K562 (cell line): ENCODE results near the gene KAT2B. TPM values are rescaled to one million over a fixed set of nuclear protein-coding genes. Genes with fewer than 3 reads are reported as not detected.

Source experiments
- ATAC-seq: fragments of 200-7000 bp; cut with Tn5 transposase; 3 replicates; pipeline ENCODE4 v1.9.1; 2020; ENCODE audit warnings: moderate library complexity
- Bru-seq: library from RNA; stranded (reverse); fragments of 400-500 nt; gene quantifications from one replicate; lab custom pipeline; 2021; lab: Mats Ljungman, UMichigan
- BruChase-seq, 2 experiments: library from RNA; stranded (reverse); fragments of 400-500 nt; gene quantifications; one replicate each; lab custom pipeline; 2021; lab: Mats Ljungman, UMichigan
- BruUV-seq: library from RNA; stranded (reverse); fragments of 400-500 nt; replicated peaks from 2 replicates; lab custom pipeline; 2021; lab: Mats Ljungman, UMichigan
- CTCF ChIA-PET: fragments of 300-600 bp; formaldehyde crosslinking; extraction: SDS; loops from one replicate; lab custom pipeline; 2021; ENCODE audit warnings: low intra/inter-chr PET ratio; lab: Yijun Ruan, JAX
- POLR2A ChIA-PET: fragments of 300-600, 350-650 bp; sonication (Branson Sonifier 250); formaldehyde crosslinking; extraction: SDS; loops from one replicate; lab custom pipeline; 2021; ENCODE audit warnings: antibody characterized with exemption, inconsistent platforms; lab: Yijun Ruan, JAX
- DNase-seq, 4 experiments: peaks; one replicate each; pipeline versions ENCODE4 v3.0.0 to v3.0.0-alpha.2; 2011 to 2018; ENCODE audit warnings: low spot score in 3 of 4, mixed read lengths in 3 of 4; ENCODE audit errors: extremely low read depth in 1 of 4
- FAIRE-seq: peaks from 2 replicates; lab custom pipeline; 2011; peaks lifted over from hg19 to GRCh38; lab: Jason Lieb, UNC
- H2AFZ ChIP-seq: 2 replicates; pipeline ENCODE4 v1.6.0; 2011; ENCODE audit warnings: low read depth, low read length, control low read depth, inconsistent platforms
- H3K27ac ChIP-seq: fragments of 200-600 bp; 3 replicates; pipeline ENCODE4 v1.8.0; 2011; ENCODE audit warnings: low read depth, mild to moderate bottlenecking, control low read depth, inconsistent platforms, low read length, moderate library complexity, mixed read lengths; ENCODE audit errors: extremely low read depth
- H3K27me3 ChIP-seq, 2 experiments: fragments of 300-600 bp in 1 of 2; 2 replicates in 1 of 2; 3 replicates in 1 of 2; pipeline versions ENCODE4 v1.6.0 to v1.8.0; 2011; ENCODE audit warnings: inconsistent platforms in 2 of 2, low read length in 2 of 2, mild to moderate bottlenecking in 1 of 2, mixed read lengths in 1 of 2, moderate library complexity in 1 of 2; ENCODE audit not compliant: control insufficient read depth in 2 of 2, insufficient read depth in 2 of 2
- H3K36me3 ChIP-seq: fragments of 300-600 bp; 3 replicates; pipeline ENCODE4 v1.8.0; 2011; ENCODE audit warnings: mild to moderate bottlenecking, low read length, inconsistent platforms; ENCODE audit not compliant: control insufficient read depth, insufficient read depth
- H3K4me1 ChIP-seq, 2 experiments: fragments of 200-600 bp in 1 of 2; replicated peaks in 1 of 2; 2 replicates in 1 of 2; 3 replicates in 1 of 2; pipeline versions ENCODE4 v1.5.1 to v1.8.0; 2011; ENCODE audit warnings: inconsistent platforms in 2 of 2, low read length in 2 of 2, mild to moderate bottlenecking in 1 of 2, mixed read lengths in 1 of 2, moderate library complexity in 1 of 2; ENCODE audit not compliant: control insufficient read depth in 2 of 2, insufficient read depth in 2 of 2
- H3K4me2 ChIP-seq: 2 replicates; pipeline ENCODE4 v1.6.1; 2011; ENCODE audit warnings: low read length, control low read depth, inconsistent platforms, mixed read lengths; ENCODE audit not compliant: insufficient read depth
- H3K4me3 ChIP-seq: fragments of 200-600 bp; sonication (generic), shearing (Covaris generic); 2 replicates; pipeline ENCODE4 v1.5.1; 2016; ENCODE audit warnings: control low read depth, inconsistent platforms
- H3K79me2 ChIP-seq: fragments of 200-600 bp; 3 replicates; pipeline ENCODE4 v1.8.0; 2011; ENCODE audit warnings: low read length, inconsistent platforms; ENCODE audit not compliant: control insufficient read depth, insufficient read depth
- H3K9ac ChIP-seq, 2 experiments: 2 replicates each; pipeline versions ENCODE4 v1.6.0 to v1.6.1; 2011; ENCODE audit warnings: low read depth in 2 of 2, low read length in 2 of 2, control low read depth in 1 of 2, inconsistent platforms in 1 of 2, mild to moderate bottlenecking in 1 of 2, mixed read lengths in 1 of 2; ENCODE audit not compliant: insufficient read depth in 1 of 2
- H3K9me1 ChIP-seq: one replicate; pipeline ENCODE4 v1.6.0; 2011; ENCODE audit warnings: inconsistent platforms, mild to moderate bottlenecking, low read length, moderate library complexity; ENCODE audit not compliant: control insufficient read depth, insufficient read depth
- H3K9me3 ChIP-seq: replicated peaks from 2 replicates; pipeline ENCODE4 v1.5.1; 2011; ENCODE audit warnings: low read depth, low read length, inconsistent platforms; ENCODE audit not compliant: control insufficient read depth, insufficient read depth
- H4K20me1 ChIP-seq: replicated peaks from 2 replicates; pipeline ENCODE4 v1.6.1; 2011; ENCODE audit warnings: low read length, inconsistent platforms, mixed read lengths; ENCODE audit not compliant: control insufficient read depth, insufficient read depth
- ARHGAP35 ChIP-seq: fragments of 450-650 bp; IDR thresholded peaks from 2 replicates; pipeline ENCODE4 v1.6.1; 2018; ENCODE audit not compliant: partially characterized antibody
- CTBP1 ChIP-seq: fragments of 450-650 bp; IDR thresholded peaks from 2 replicates; pipeline ENCODE4 v1.6.1; 2016; ENCODE audit warnings: borderline replicate concordance
- GMEB1 ChIP-seq: fragments of 250-450 bp; sonication (Bioruptor Pico); IDR thresholded peaks from 2 replicates; pipeline ENCODE4 v1.4.0; 2020; ENCODE audit warnings: mild to moderate bottlenecking
- NCOA2 ChIP-seq, 2 experiments: fragments of 450-650 bp; IDR thresholded peaks; 2 replicates each; pipeline ENCODE4 v1.6.1; 2018; ENCODE audit warnings: mild to moderate bottlenecking in 2 of 2, moderate library complexity in 1 of 2; ENCODE audit not compliant: partially characterized antibody in 2 of 2
- PML ChIP-seq: IDR thresholded peaks from 2 replicates; pipeline ENCODE4 v1.6.1; 2012; ENCODE audit warnings: low read length, inconsistent platforms
- YY1 ChIP-seq, 3 experiments: IDR thresholded peaks; 2 replicates each; pipeline ENCODE4 v1.6.1; 2011; ENCODE audit warnings: low read length in 2 of 3, mild to moderate bottlenecking in 2 of 3, moderate library complexity in 2 of 3, borderline replicate concordance in 1 of 3, control low read depth in 1 of 3, low read depth in 1 of 3; ENCODE audit not compliant: insufficient read depth in 3 of 3, insufficient replicate concordance in 2 of 3, control insufficient read depth in 1 of 3, insufficient read length in 1 of 3; ENCODE audit errors: extremely low read depth in 1 of 3
- WGBS: fragments of 100-300 bp; shearing (Covaris generic); methylation state at CpG from one replicate; pipeline ENCODE4 v1.1.6; 2016; ENCODE audit warnings: low coverage, mixed read lengths; ENCODE audit not compliant: insufficient coverage; ENCODE audit errors: missing lambda C conversion rate; 5-methylcytosine and 5-hydroxymethylcytosine counted together
- in situ Hi-C: fragments of 300-500 bp; cut with MboI; formaldehyde crosslinking; loops from 4 replicates; pipeline ENCODE4 v1.15.0; 2018; ENCODE audit warnings: inconsistent platforms, mixed read lengths
- intact Hi-C: fragments of 100-400 bp; cut with micrococcal nuclease; formaldehyde crosslinking; loops from 2 replicates; pipeline ENCODE4 v1.14.2; 2022
- long read RNA-seq, 3 experiments: library from polyadenylated mRNA in 2 of 3; library from RNA in 1 of 3; unstranded in 2 of 3; stranded (forward) in 1 of 3; transcript quantifications; one replicate each; pipeline ENCODE4 v2.0.0, GENCODE V29; 2019 to 2022
- polyA minus RNA-seq, 3 experiments: library from RNA; depleted of rRNA, polyadenylated mRNA; stranded (reverse); fragments of >200 nt; gene quantifications; 2 replicates each; pipeline ENCODE4 v1.2.3, GENCODE V29; 2011
- polyA plus RNA-seq, 8 experiments: library from polyadenylated mRNA; depleted of rRNA in 4 of 8; stranded (reverse) in 5 of 8; unstranded in 3 of 8; fragments of >200 nt; fragmentation: Nextera tagmentation in 2 of 8; fragmentation: Illumina TruSeq in 1 of 8; extraction: Ambion mirVana in 2 of 8; extraction: Trizol in 1 of 8; gene quantifications; 2 replicates each; pipeline versions ENCODE4 v1.2.1 to v1.2.3, GENCODE V29; 2011 to 2014; ENCODE audit warnings: inconsistent platforms in 1 of 8, missing spikeins in 1 of 8
- total RNA-seq, 7 experiments: library from RNA; depleted of rRNA in 6 of 7; stranded (reverse); fragments of >200 nt in 6 of 7; fragmentation: Illumina TruSeq in 2 of 7; extraction: Trizol in 2 of 7; gene quantifications; 2 replicates each; pipeline versions ENCODE4 v1.2.1 to v1.2.3, GENCODE V29; 2011 to 2021; ENCODE audit warnings: low replicate concordance in 1 of 7
- TF ChIP-seq, protein P1 (sequence below): fragments of 450-650 bp; IDR thresholded peaks from 2 replicates; pipeline ENCODE4 v1.6.1; 2016; ENCODE audit warnings: antibody characterized with exemption
- TF ChIP-seq, protein P2 (sequence below), 2 experiments: fragments of 450-650 bp in 1 of 2; sonication (generic) in 1 of 2; formaldehyde crosslinking in 1 of 2; IDR thresholded peaks in 1 of 2; conservative IDR thresholded peaks in 1 of 2; 2 replicates each; pipeline versions ENCODE4 v1.6.1 to v1.8.1; 2016 to 2023; ENCODE audit warnings: mild to moderate bottlenecking in 2 of 2, moderate library complexity in 2 of 2, inconsistent platforms in 1 of 2, missing genetic modification reagents in 1 of 2

Gene KAT2B
- total RNA-seq (2011; cell fraction: chromatin; rRNA removed; ENCODE audit: low replicate concordance): 17.0 and 36.6 TPM in 2 replicates
- 7.0 and 8.9 TPM in 2 replicates for total RNA-seq (2011; cell fraction: nucleolus; rRNA removed)
- 18.3 and 30.8 TPM in 2 replicates for total RNA-seq (2011; cell fraction: nucleoplasm; rRNA removed)
- total RNA-seq (2014; rRNA removed) (9.6 and 10.4 TPM in 2 replicates), total RNA-seq (2014; rRNA removed; fragmentation: Illumina TruSeq; extraction: Trizol) (12.6 and 13.5 TPM in 2 replicates), total RNA-seq (2015; rRNA removed; fragmentation: Illumina TruSeq; extraction: Trizol) (11.6 and 12.2 TPM in 2 replicates), total RNA-seq (2021) (12.6 and 13.2 TPM in 2 replicates), polyA plus RNA-seq (2011; rRNA removed) (8.9 and 11.3 TPM in 2 replicates), polyA plus RNA-seq (2014; fragmentation: Illumina TruSeq; extraction: Trizol) (11.0 and 14.9 TPM in 2 replicates), polyA plus RNA-seq (2014; fragmentation: Nextera tagmentation; extraction: Ambion mirVana) (1 to 10 TPM; 3.3 to 3.5 TPM), polyA plus RNA-seq (2014; rRNA removed) (10.9 and 13.2 TPM in 2 replicates), polyA minus RNA-seq (2011; rRNA and poly(A)+ RNA removed) (11.3 and 12.9 TPM in 2 replicates), Bru-seq, nascent RNA (percentile 62 among the genes with signal in this experiment), BruChase-seq, experiment 1, labeled RNA remaining after a 2-hour chase (percentile 73 among the genes with signal in this experiment), BruChase-seq, experiment 2, labeled RNA remaining after a 6-hour chase (percentile 71 among the genes with signal in this experiment)
- 2.3 and 4.7 TPM in 2 replicates for polyA plus RNA-seq (2011; cell fraction: cytosol; rRNA removed)
- polyA plus RNA-seq (2011; cell fraction: nucleus; rRNA removed): 13.5 and 13.7 TPM in 2 replicates
- 7.3 and 18.2 TPM in 2 replicates for polyA plus RNA-seq (2012)
- polyA minus RNA-seq (2011; cell fraction: cytosol; rRNA and poly(A)+ RNA removed): 6.2 and 7.0 TPM in 2 replicates
- polyA minus RNA-seq (2011; cell fraction: nucleus; rRNA and poly(A)+ RNA removed): 8.2 and 13.6 TPM in 2 replicates
- long read RNA-seq, experiment 1, full-length matches to known transcripts: 12 of 31 reads
- long read RNA-seq, experiment 1, partial matches to known transcripts: 9 of 31 reads
- long read RNA-seq, experiment 1, other reads (novel, unspliced or antisense): 10 of 31 reads
- long read RNA-seq, experiment 2, partial matches to known transcripts: 12 of 13 reads
- long read RNA-seq, experiment 2, other reads (novel, unspliced or antisense): 1 of 13 reads
- long read RNA-seq, experiment 3, partial matches to known transcripts: 1 of 1 reads
- long read RNA-seq, experiment 3, other reads (novel, unspliced or antisense): 0 of 1 reads

GRCh38 chr3:20039765-20040547 lies at the start of gene KAT2B:
KAT2B (plus strand) TSS chr3:20040446; CDS start chr3:20040478, 32 bp downstream.
- CTCF ChIA-PET: interaction anchor here (1.2 kb wide), 1 partner anchor 155 kb away, joined by 4 read pairs; no protein-coding TSS in a partner anchor
- TF ChIP-seq NCOA2 (IDR thresholded peaks at IDR 0.05; ENCODE audit: partially characterized antibody in 2 of 2) (no peak), ARHGAP35 (no peak), CTBP1 (peak; percentile 87), PML (peak; percentile 23; the same call in 1 of the 2 replicates), GMEB1 (0 out of 2 replicates have a peak, but pooled peaks have one; percentile 29), YY1 (IDR thresholded peaks at IDR 0.05; ENCODE audit: borderline replicate concordance in 1 of 3, control insufficient read depth in 1 of 3, extremely low read depth in 1 of 3, insufficient read depth in 3 of 3, insufficient read length in 1 of 3, insufficient replicate concordance in 2 of 3, low read depth in 1 of 3, low read length in 2 of 3) (peak in 2 of 3 experiments; percentile 56 to 63)
- TF ChIP-seq, protein P1, sequence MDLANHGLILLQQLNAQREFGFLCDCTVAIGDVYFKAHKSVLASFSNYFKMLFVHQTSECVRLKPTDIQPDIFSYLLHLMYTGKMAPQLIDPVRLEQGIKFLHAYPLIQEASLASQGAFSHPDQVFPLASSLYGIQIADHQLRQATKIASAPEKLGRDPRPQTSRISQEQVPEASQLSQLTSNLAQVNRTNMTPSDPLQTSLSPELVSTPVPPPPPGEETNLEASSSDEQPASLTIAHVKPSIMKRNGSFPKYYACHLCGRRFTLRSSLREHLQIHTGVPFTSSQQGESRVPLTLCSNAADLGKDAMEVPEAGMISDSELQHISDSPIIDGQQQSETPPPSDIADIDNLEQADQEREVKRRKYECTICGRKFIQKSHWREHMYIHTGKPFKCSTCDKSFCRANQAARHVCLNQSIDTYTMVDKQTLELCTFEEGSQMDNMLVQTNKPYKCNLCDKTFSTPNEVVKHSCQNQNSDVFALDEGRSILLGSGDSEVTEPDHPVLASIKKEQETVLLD: peak; percentile 69
- TF ChIP-seq, protein P2, sequence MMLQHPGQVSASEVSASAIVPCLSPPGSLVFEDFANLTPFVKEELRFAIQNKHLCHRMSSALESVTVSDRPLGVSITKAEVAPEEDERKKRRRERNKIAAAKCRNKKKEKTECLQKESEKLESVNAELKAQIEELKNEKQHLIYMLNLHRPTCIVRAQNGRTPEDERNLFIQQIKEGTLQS (IDR thresholded peaks at IDR 0.05): no peak
- TF ChIP-seq, protein P2 (CRISPR knock-in tag; conservative IDR thresholded peaks at IDR 0.05): no peak

More at GRCh38 chr3:20039765-20040547, at the start of gene KAT2B:
- Histone ChIP-seq H3K4me3 (peak within 1 kb of the TSS; percentile 80), H3K4me2 (peak within 1 kb of the TSS; percentile 96), H3K79me2 (peaks cover 38% of the 10 kb centered on the region), H3K27ac (peak within 1 kb of the TSS; percentile 89), H3K4me1 (peaks cover 26 to 30% of the 10 kb centered on the region in 2 experiments; a peak in 4 of 5 replicates), H4K20me1 (peaks cover 16% of the 10 kb centered on the region), H3K27me3 (no peaks in the 10 kb centered on the region), H3K9me1 (no peaks in the 10 kb centered on the region), H2AFZ (peak within 1 kb of the TSS; percentile 91), H3K36me3 (no peaks in the 10 kb centered on the region), H3K9ac (peak within 1 kb of the TSS; percentile 79 to 97), H3K9me3 (no peaks in the 10 kb centered on the region)
- intact Hi-C loops: loop anchor here (1.0 to 10.0 kb wide), 6 partner anchors 48 to 691 kb away; no protein-coding TSS in a partner anchor
- in situ Hi-C loops: loop anchor here (5.0 kb wide), 1 partner anchor 93 kb away; the partner anchor contains the start of gene RAB5A
- BruUV-seq: no TSS peak
- ATAC-seq (peak; percentile 81), DNase-seq (peak; percentile 89 to 93 (median 90)), FAIRE-seq (no peak)
- POLR2A ChIA-PET: interaction anchor here (0.7 to 3.0 kb wide), 7 partner anchors 12 to 107 kb away, joined by 3 to 32 read pairs (median 3); no protein-coding TSS in a partner anchor
- 2% methylated on average over 40 of the region's 75 CpGs for WGBS
